ENCODE measurements around the gene OCIAD1.
"Not testable (repeated sequence)": the region's sequence is repeated elsewhere in the genome, so short reads cannot be mapped to it uniquely, and the experiment has no call there.

The OCIAD1 gene

GRCh38 chr4:48827622-48828021 lies 3.3 kb upstream of the OCIAD1 start:
- no peak for DNase-seq (ENCODE audit: low read depth)
- H3K4me3 ChIP-seq (ENCODE audit: low read length), result no peak overlapping the region
- no peak for TF ChIP-seq CTCF (IDR thresholded peaks at IDR 0.05; ENCODE audit: insufficient read depth, low read depth, low read length, missing control alignments)

- TF ChIP-seq CTCF (IDR thresholded peaks at IDR 0.05; ENCODE audit: insufficient read depth, low read depth, low read length, missing control alignments), result no peak
Measured at GRCh38 chr4:48831532-48832030, 693 bp downstream of the OCIAD1 start.

GRCh38 chr4:48832571-48832970 lies 1.7 kb downstream of the OCIAD1 start:
- DNase-seq (ENCODE audit: low read depth), result peak; percentile 36
- peak overlapping the region; percentile 98 for H3K4me3 ChIP-seq (ENCODE audit: low read length)
- no peak for TF ChIP-seq CTCF (IDR thresholded peaks at IDR 0.05; ENCODE audit: insufficient read depth, low read depth, low read length, missing control alignments)

More at GRCh38 chr4:48831532-48832030, 693 bp downstream of the OCIAD1 start:
- DNase-seq (ENCODE audit: low read depth), result peak; percentile 9
- H3K4me3 ChIP-seq (ENCODE audit: low read length), result peak overlapping the region; percentile 98

- DNase-seq (ENCODE audit: low read depth), result no peak
- no peak for TF ChIP-seq CTCF (IDR thresholded peaks at IDR 0.05; ENCODE audit: insufficient read depth, low read depth, low read length, missing control alignments)
- no peak overlapping the region for H3K4me3 ChIP-seq (ENCODE audit: low read length)
Measured at GRCh38 chr4:48836658-48837057, 5.8 kb downstream of the OCIAD1 start.

- H3K4me3 ChIP-seq (ENCODE audit: low read length), result no peak overlapping the region
- TF ChIP-seq CTCF (IDR thresholded peaks at IDR 0.05; ENCODE audit: insufficient read depth, low read depth, low read length, missing control alignments), result no peak
- DNase-seq (ENCODE audit: low read depth), result no peak
Measured at GRCh38 chr4:48841045-48841827, 10.3 kb downstream of the OCIAD1 start.

- DNase-seq (ENCODE audit: low read depth), result peak; percentile 15
- no peak for TF ChIP-seq CTCF (IDR thresholded peaks at IDR 0.05; ENCODE audit: insufficient read depth, low read depth, low read length, missing control alignments)
- H3K4me3 ChIP-seq (ENCODE audit: low read length), result no peak overlapping the region
Measured at GRCh38 chr4:48844843-48845242, 14.0 kb downstream of the OCIAD1 start.

- not testable (repeated sequence) for DNase-seq (ENCODE audit: low read depth); H3K4me3 ChIP-seq (ENCODE audit: low read length)
Measured at GRCh38 chr4:48848799-48849198, 17.9 kb downstream of the OCIAD1 start.
